Body of pancreas (tissue), 4 donors: ENCODE results near the gene LCN9.

ENCODE experiments used
- POLR2A ChIP-seq, 3 donors: fragments of 450-650 bp; IDR thresholded peaks; one replicate each; pipeline ENCODE4 v1.6.1; 2016; ENCODE audit warnings: antibody characterized with exemption in 3 of 3, mild to moderate bottlenecking in 2 of 3
- TF ChIP-seq, protein P1 (sequence below), 7 experiments: fragments of 450-650 bp in 4 of 7; fragments of 200-600 bp in 3 of 7; sonication (generic) in 3 of 7; IDR thresholded peaks; one replicate each; pipeline ENCODE4 v1.5.1; 2016 to 2019; ENCODE audit warnings: antibody characterized with exemption in 7 of 7

DNA sequence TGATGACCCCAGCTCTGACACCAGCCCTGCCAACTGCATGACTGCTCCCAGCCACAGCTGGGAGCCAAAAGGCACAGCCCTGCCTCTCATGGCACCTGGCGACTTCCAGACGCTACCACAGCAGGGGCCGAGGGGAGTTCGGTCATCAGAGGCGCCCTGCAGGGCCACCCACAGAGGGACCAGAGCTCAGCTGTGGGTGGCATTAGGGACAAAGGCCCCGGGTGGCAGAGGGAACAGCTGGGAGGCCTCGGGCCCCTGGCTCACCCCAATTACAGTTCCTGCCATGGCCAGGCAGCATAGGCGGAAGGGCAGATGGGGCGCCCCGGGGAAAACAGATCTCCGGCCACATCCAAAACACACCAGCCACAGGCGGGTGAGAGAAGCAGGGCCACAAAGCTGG lies 32.5 kb downstream of the LCN9 start:
- TF ChIP-seq, protein P1, sequence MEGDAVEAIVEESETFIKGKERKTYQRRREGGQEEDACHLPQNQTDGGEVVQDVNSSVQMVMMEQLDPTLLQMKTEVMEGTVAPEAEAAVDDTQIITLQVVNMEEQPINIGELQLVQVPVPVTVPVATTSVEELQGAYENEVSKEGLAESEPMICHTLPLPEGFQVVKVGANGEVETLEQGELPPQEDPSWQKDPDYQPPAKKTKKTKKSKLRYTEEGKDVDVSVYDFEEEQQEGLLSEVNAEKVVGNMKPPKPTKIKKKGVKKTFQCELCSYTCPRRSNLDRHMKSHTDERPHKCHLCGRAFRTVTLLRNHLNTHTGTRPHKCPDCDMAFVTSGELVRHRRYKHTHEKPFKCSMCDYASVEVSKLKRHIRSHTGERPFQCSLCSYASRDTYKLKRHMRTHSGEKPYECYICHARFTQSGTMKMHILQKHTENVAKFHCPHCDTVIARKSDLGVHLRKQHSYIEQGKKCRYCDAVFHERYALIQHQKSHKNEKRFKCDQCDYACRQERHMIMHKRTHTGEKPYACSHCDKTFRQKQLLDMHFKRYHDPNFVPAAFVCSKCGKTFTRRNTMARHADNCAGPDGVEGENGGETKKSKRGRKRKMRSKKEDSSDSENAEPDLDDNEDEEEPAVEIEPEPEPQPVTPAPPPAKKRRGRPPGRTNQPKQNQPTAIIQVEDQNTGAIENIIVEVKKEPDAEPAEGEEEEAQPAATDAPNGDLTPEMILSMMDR (IDR thresholded peaks at IDR 0.05) = no peak
- TF ChIP-seq POLR2A (IDR thresholded peaks at IDR 0.05) = no peak
